Stimulated activated CD8-positive, alpha-beta memory T cell treated with anti-CD3 and anti-CD28 coated beads, Interleukin-4, amount 100 ng/mL, for 24 hours (primary cell): ENCODE data around the gene PCNX3.

Source experiments
- DNase-seq: peaks from one replicate; pipeline ENCODE4 v3.0.0-alpha.2; 2020; ENCODE audit warnings: low read depth

PCNX3 gene

DNA sequence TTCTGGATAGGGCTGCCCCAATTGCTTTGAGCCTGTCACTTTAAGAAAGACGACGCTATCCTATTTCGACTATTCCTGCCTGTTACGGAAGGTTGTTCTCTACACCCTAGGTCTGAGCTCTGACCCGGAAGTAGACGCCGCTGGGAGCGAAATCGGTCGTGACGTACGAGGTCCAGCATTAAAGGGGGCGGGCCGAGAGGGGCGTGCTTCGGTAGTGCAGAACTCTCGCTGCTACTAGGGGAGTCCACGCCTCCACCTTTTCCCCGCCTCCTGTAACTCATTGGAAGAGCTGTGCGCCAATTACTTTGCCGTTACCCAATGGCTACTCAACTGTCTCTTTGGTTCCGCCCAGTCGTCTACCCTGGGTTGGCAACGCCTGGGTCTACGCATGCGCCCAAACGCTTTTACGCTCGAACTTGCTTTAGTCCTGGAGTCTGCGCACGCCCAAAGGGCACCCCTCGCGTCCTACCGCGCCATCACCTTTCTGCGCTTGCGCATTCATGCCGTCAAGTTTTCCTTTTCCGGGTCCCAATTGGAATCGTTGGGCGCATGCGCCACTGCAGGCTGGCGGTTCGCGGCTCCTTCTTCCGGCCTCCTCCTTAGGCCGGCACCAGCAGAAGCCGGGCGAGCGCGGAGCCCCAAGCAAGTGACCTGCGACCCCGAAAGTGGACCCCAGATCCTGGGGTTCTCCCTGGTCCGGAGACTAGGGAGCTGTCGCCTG is at the start of gene PCNX3:
Gene PCNX3 (plus strand): TSS at position 548 of the 721 bp plus-strand sequence. CDS start 536 bp downstream, outside the sequence.
- peak; percentile 100 for DNase-seq

DNA sequence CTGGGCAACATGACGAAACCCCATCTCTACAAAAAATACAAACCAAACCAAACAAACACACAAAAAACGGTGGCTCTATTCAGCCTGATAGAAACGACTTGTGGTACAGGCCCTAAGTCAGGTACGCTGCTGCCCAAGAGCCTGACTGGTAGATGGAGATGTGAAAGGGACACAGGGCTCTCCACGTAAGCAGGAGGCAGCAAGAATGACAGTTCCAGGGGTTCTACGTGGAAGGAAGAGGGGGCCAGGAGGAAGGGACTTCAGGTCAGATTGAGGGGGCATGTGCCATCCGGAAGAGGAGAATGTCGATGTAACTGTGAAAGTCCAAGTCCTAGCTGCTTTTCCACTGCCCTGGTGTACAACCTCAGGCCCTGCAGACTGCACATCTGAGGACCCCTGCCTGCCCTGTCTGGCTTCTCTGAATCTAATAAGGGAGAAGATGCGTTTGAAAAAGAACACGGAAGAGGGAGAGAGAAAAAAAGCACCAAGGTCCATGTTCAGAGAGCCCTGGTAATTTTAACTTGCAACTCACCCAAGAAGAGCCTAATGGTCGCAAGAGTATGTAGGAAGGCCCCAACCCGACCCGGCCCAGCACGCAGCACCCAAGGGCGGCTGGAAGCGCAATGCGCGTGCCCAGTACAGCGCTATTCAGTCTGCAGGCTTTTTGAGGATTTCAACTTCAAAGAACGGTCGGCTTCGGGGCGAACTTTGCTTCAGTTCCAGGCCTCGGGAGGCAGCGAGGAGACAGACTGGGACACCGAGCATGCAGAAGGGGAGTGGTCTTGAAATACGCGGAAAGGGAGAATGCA is 46.2 kb upstream of the PCNX3 start:
- DNase-seq = no peak

DNA sequence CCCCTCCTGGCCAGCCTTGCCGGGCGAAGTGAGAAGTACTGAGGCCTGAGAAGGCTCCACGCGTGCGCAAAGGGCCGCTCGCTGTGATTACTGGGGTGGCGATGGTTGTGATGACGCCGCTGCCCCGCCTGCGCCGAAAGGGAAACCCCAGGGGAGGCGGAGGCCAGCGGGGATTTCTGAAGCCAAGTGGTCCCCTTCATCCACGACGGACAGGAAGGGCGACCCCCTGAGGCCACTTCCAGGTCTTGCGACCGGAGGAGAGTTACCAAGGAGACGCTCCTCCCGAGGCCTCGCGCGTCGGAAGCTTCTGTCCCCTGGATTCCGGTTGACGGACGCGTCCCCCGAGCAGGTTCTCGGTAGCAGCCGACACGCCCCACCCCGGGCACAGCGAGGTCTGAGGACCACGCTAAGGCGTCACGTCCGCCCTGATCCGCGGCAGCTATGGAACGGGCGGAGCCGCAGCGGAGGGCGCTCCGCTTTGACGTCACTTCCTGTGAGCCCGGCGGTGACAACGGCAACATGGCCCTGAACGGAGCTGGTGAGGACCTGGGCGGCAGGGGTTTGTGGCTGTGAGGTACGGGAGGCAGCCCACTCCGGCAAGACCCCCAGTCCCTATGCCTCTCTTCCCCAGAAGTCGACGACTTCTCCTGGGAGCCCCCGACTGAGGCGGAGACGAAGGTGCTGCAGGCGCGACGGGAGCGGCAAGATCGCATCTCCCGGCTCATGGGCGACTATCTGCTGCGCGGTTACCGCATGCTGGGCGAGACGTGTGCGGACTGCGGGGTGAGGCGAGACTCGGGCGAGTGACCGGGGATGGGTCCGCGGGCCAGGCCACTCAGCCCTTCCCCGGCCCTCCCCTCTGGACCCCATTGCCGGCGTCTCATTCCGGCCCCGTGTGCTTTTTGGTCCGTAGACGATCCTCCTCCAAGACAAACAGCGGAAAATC is 45.3 kb upstream of the PCNX3 start, which contains the start of gene ZNRD2:
Gene ZNRD2 (plus strand): TSS at position 505 of the 946 bp plus-strand sequence. CDS start 15 bp downstream, at position 520.
- peak; percentile 98 for DNase-seq

DNA sequence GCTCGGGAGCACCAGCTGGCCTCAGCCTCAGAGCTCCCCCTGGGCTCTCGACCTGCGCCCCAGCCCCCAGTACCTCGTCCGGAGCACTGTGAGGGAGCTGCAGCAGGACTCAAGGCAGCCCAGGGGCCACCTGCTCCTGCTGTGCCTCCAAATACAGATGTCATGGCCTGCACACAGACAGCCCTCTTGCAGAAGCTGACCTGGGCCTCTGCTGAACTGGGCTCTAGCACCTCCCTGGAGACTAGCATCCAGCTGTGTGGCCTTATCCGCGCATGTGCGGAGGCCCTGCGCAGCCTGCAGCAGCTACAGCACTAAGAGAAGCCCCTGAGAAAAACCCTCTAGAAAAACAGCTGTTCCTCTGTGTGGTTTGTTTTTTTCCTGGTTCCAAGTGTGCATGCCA is 44.2 kb upstream of the PCNX3 start:
- DNase-seq = no peak

DNA sequence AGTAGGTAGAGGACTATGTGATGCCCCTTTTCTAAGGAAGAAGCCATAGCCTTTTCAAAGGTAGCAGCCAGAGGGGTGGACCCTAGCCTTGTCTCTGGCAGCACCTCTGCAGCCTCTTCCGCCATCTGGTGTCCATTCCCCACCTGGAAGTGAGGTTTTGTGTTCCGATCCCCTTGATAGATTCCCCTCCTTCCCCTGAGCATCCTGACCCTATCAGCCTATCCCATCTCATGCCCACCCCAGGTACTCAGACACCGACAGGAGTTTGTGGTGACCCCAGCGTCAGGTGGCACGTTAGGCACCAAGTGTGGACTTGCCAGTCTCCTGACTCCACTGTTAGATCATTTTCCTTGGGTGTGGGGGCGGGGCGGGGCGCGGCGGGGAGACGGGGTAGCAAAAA is 43.6 kb upstream of the PCNX3 start:
- DNase-seq = no peak

GRCh38 chr11:65572356-65573051 is 43.1 kb upstream of the PCNX3 start, which contains the start of gene FAM89B:
Gene FAM89B, plus strand, starts transcription at chr11:65572538. Its CDS starts 132 bp downstream, at chr11:65572670.
- peak; percentile 81 for DNase-seq

DNA sequence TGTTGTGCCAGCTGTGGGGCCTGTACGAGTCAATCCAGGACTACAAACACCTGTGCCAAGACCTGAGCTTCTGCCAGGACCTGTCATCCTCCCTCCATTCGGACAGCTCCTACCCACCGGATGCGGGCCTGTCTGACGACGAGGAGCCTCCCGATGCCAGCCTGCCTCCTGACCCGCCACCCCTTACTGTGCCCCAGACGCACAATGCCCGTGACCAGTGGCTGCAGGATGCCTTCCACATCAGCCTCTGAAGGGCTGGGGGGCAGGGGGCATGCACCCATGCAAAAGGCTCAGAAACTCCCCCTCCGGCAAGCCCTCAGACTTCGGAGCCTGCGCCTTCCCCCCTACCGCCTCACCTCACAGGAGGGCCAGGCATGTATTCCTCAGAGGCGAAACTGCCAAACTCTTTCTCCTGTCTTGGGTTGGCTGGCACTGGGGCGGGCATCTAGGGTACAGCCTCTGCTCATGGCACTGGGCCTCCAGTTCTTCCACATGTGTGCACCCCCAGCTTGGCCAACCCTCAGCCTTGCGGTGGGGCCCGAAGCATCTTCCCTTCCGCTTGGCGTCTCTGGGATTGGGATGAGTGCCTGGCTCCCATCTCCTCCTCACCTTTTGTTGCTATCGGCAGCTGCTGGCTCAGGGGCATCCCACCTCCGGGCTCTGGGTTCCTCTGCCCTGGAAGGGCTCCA is 42.0 kb upstream of the PCNX3 start:
- no peak for DNase-seq

DNA sequence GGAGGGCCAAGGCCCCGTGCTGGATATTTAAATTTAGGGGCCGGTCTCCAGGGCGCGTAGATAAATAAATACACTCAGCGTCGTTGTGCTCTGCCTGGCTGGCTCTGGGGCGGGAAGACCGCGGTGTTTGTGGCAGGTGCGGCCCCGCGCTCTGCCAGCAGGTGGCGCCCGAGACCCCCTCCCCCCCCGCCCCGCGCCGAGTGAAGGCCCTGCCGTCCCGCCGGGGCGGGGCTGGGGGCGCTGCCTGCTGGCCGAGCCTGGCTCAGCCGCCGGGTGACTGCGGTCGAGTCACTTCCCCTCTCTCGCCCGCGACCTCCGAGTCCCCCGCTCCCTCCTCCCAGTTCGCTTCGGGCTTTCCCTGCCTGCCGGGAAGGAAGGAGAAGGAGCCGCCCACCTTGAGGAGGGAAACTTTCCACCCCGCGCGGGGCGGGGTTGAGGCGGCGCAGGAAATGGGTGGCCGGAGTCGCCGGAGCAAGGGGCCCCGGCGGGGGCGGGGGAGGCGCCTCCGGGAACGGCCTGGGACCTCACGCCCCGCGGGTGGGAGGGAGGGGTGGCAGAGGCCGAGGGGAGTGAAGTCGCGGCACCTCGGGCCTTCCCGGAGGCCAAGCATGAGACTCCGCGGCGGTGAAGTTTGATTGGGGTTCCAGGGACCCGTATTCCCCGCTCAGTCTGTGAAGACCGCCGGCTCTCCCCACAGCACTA is 41.3 kb upstream of the PCNX3 start:
- peak; percentile 87 for DNase-seq

DNA sequence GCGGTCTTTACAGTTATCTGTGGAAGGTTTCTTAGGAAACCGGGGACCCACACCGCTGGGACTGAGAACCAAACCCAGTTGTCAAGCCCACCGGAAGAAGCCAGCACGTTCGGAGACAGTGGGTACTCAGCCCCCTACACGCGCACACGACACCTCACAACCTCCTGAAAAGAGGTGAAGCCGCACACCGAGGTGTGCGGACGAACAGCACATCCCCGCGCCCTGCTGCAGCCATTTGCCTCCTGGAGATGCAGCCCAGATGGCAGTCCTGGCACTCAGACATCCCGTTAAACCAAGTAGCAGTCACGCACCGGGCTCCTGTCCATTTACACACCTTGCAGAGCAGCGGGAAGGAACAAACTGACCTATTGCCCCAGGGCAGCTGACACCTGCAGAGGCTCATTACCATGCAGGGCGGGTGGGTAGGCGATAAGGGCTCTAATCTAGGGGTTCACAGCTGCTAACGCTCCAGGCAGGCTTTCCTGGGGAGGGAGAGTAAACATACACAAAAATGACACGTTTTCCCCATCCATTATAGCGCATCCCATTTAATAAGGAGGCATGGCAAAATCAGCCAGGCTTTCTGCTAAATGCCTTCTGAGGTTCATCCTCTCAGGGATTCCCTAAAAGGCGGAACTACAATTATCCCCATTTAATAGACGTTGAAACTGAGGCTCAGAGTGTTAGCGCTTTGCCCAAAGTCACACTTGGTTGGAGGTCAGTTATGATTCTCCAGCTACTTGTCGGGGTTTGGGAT is 40.6 kb upstream of the PCNX3 start:
- no peak for DNase-seq

DNA sequence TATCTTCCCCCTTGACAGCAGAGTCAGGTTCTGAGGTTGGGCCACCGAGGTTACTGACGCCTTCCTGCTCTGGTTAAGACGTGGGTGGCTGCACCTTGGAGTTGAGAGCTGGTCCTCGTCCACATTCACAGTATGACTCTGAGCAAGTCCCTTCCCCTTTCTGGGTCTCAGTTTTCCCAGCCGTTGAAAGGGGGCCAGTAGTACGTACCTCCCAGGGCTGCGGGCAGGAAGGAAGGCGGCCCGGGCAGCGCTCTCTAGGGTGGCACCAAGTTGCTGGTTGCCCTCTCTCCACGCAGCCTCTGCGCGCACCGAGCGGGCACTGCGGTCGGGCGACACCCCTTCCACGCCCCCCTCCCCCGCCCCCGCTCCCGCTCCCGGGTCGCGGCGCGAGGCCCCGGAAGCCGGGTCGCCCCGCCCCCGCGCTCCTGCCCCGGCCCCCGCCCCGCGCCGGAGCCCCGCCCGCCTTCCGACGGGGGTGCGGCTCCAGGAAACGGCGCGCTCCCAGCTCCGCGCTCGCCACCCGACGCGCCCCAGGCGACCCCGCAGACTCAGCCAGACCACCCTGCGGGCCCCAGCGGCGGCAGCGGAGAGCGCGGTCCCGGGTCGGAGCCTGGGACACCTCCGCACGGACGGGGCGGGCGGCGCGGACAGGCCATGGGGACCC is 39.9 kb upstream of the PCNX3 start, which contains the start of gene EHBP1L1:
Gene EHBP1L1 (plus strand): TSS at position 486 of the 664 bp plus-strand sequence. CDS start 250 bp downstream, outside the sequence.
- DNase-seq = peak; percentile 61

DNA sequence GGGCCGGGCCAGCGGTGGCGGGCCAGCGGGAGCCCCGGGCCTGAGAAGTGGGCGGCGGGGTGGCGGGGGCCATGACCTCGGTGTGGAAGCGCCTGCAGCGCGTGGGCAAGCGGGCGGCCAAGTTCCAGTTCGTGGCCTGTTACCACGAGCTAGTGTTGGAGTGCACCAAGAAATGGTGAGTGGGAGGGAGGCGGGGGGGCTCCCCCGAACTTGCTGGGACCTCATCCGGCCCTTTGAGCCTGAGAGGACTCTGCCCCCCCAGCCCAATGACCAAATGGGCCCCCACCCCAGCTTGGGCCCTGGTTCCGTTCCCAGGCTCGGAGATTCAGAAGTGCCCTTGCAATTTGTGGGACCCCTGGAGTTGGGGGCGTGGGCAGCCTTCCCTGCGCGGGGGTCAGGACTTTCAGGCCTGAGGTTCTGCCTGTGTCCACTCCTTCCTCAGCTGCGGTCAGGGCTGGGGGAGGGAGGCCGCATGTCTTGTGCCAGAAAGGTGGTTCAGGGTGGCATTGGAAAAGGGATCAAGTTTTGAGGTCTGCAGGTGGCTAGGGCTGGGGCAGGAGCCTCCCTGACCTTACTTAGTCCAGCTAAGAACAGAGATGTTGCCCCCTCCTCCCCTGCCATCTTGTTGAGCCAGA is 39.2 kb upstream of the PCNX3 start:
- no peak for DNase-seq

GRCh38 chr11:65576867-65577755 is 38.5 kb upstream of the PCNX3 start:
- no peak for DNase-seq

DNA sequence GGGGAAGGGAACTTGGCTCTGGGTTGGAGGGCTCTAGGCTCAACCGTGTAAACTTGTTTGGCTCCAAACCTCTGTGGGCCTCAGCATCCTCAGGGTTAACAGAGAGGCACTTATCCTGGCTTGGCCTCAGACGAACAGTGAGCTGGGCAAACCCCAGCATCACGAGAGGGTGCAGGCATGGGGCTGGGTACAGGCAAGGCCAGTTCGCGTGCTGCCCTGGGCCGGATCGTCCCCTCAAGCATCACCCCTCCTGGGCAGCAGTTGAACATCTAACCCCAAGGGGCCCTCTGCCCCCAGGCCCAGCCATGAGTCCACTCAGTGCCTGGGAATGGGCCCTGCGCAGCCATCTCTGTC is 37.8 kb upstream of the PCNX3 start:
- no peak for DNase-seq

GRCh38 chr11:65578134-65578533 is 37.4 kb upstream of the PCNX3 start:
- no peak for DNase-seq

DNA sequence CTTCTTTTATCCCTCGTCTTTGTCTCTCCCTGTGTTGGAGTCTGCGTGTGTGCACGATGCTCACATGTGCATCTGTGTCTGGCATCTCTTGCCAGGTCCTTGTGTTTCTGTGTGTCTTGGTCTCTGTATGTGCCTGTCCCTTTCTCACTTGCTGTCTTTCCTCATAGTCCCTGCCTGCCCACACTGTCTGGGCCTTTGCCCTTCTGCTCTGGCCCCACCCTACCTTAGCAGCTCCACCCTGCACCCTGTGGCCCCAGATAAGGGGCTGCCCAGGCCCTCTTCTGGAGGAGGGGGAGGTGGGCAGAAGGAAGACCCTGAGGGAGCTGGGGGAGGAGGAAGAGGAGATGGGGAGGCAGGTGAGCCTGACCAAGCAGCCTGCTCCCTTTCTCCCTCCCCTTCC is 36.9 kb upstream of the PCNX3 start:
- DNase-seq = no peak

- DNase-seq = no peak
Measured at GRCh38 chr11:65579291-65579690, 36.3 kb upstream of the PCNX3 start.

- DNase-seq = no peak
Measured at GRCh38 chr11:65580031-65580692, 35.4 kb upstream of the PCNX3 start.
